WTC11 (cell line): ENCODE results near the gene OR6C6. TPM values are rescaled to one million over a fixed set of nuclear protein-coding genes. Genes with fewer than 3 reads are reported as not detected.

ENCODE experiments used
- ATAC-seq: fragments of 200-7000 bp; cut with Tn5 transposase; 2 replicates; pipeline ENCODE4 v1.10.0; 2021; ENCODE audit warnings: mild to moderate bottlenecking, moderate library complexity
- Bru-seq: library from RNA; stranded (reverse); fragments of 400-500 nt; gene quantifications from one replicate; lab custom pipeline; 2021; lab: Mats Ljungman, UMichigan
- CTCF ChIA-PET: fragments of 300-600 bp; sonication (Branson Sonifier 250); formaldehyde crosslinking; loops from one replicate; lab custom pipeline; 2021; ENCODE audit warnings: antibody characterized with exemption; lab: Charles Lee
- POLR2A ChIA-PET: fragments of 350-600 bp; sonication (Branson Sonifier 250); formaldehyde crosslinking; loops from one replicate; lab custom pipeline; 2021; ENCODE audit warnings: antibody characterized with exemption; lab: Charles Lee
- DNase-seq: peaks from one replicate; pipeline ENCODE4 v3.0.0; 2021; ENCODE audit warnings: low spot score
- H3K27ac Mint-ChIP-seq: 2 replicates; pipeline ENCODE4 v1.8.0; 2021; ENCODE audit warnings: mixed read lengths
- H3K27me3 Mint-ChIP-seq: 2 replicates; pipeline ENCODE4 v1.8.0; 2021; ENCODE audit warnings: low read depth, mild to moderate bottlenecking, moderate library complexity, mixed read lengths
- H3K36me3 Mint-ChIP-seq: 2 replicates; pipeline ENCODE4 v1.8.0; 2021; ENCODE audit warnings: mixed read lengths
- H3K4me1 Mint-ChIP-seq: 2 replicates; pipeline ENCODE4 v1.8.0; 2022; ENCODE audit warnings: mixed read lengths
- H3K4me3 Mint-ChIP-seq: 2 replicates; pipeline ENCODE4 v1.8.0; 2021; ENCODE audit warnings: mild to moderate bottlenecking, moderate library complexity, mixed read lengths
- H3K9me3 Mint-ChIP-seq: 2 replicates; pipeline ENCODE4 v1.8.0; 2021; ENCODE audit warnings: mixed read lengths
- AFF4 ChIP-seq: sonication (generic); formaldehyde crosslinking; IDR thresholded peaks from 2 replicates; pipeline ENCODE4 v1.8.1; 2023; ENCODE audit warnings: mild to moderate bottlenecking, missing genetic modification reagents, borderline replicate concordance
- AR ChIP-seq: fragments of 250-450 bp; sonication (Bioruptor Pico); IDR thresholded peaks from 2 replicates; pipeline ENCODE4 v1.9.0; 2021; ENCODE audit warnings: mild to moderate bottlenecking
- ATF1 ChIP-seq: sonication (generic); formaldehyde crosslinking; IDR thresholded peaks from 2 replicates; pipeline ENCODE4 v1.8.1; 2023; ENCODE audit warnings: mild to moderate bottlenecking, moderate library complexity, missing genetic modification reagents
- CBFB ChIP-seq: sonication (generic); formaldehyde crosslinking; IDR thresholded peaks from 2 replicates; pipeline ENCODE4 v1.8.1; 2022; ENCODE audit warnings: mild to moderate bottlenecking, low read depth, missing genetic modification reagents
- ERG ChIP-seq: fragments of 250-450 bp; sonication (Bioruptor Pico); IDR thresholded peaks from 2 replicates; pipeline ENCODE4 v1.8.0; 2021; ENCODE audit warnings: mild to moderate bottlenecking
- IRF2 ChIP-seq: sonication (generic); formaldehyde crosslinking; IDR thresholded peaks from 2 replicates; pipeline ENCODE4 v1.8.0; 2022; ENCODE audit warnings: low read depth, missing genetic modification reagents, borderline replicate concordance
- MXD4 ChIP-seq: fragments of 250-450 bp; sonication (Bioruptor Pico); IDR thresholded peaks from 2 replicates; pipeline ENCODE4 v1.8.0; 2021; ENCODE audit warnings: mild to moderate bottlenecking, moderate library complexity, borderline replicate concordance
- MYBL2 ChIP-seq: sonication (generic); formaldehyde crosslinking; IDR thresholded peaks from 2 replicates; pipeline ENCODE4 v1.8.1; 2023; ENCODE audit warnings: mild to moderate bottlenecking, moderate library complexity, missing genetic modification reagents
- NFATC4 ChIP-seq: fragments of 250-450 bp; sonication (Bioruptor Pico); IDR thresholded peaks from 2 replicates; pipeline ENCODE4 v1.9.0; 2021; ENCODE audit warnings: mild to moderate bottlenecking
- NR1H2 ChIP-seq: sonication (generic); formaldehyde crosslinking; IDR thresholded peaks from 2 replicates; pipeline ENCODE4 v1.9.0; 2021; ENCODE audit warnings: mild to moderate bottlenecking, moderate library complexity, missing genetic modification reagents
- NR2C2 ChIP-seq: sonication (generic); formaldehyde crosslinking; IDR thresholded peaks from 2 replicates; pipeline ENCODE4 v1.8.0; 2022; ENCODE audit warnings: mild to moderate bottlenecking, missing genetic modification reagents
- PREB ChIP-seq: sonication (generic); formaldehyde crosslinking; IDR thresholded peaks from 2 replicates; pipeline ENCODE4 v1.8.1; 2022; ENCODE audit warnings: mild to moderate bottlenecking, missing genetic modification reagents, moderate library complexity, borderline replicate concordance
- RORB ChIP-seq: fragments of 250-450 bp; sonication (Bioruptor Pico); IDR thresholded peaks from 2 replicates; pipeline ENCODE4 v1.9.0; 2021; ENCODE audit warnings: mild to moderate bottlenecking
- SMAD4 ChIP-seq: sonication (generic); formaldehyde crosslinking; IDR thresholded peaks from 2 replicates; pipeline ENCODE4 v1.8.0; 2022; ENCODE audit warnings: mild to moderate bottlenecking, missing genetic modification reagents
- TP53 ChIP-seq: sonication (generic); formaldehyde crosslinking; IDR thresholded peaks from 2 replicates; pipeline ENCODE4 v1.8.1; 2023; ENCODE audit warnings: mild to moderate bottlenecking, missing genetic modification reagents
- ZBTB21 ChIP-seq: sonication (generic); formaldehyde crosslinking; IDR thresholded peaks from 2 replicates; pipeline ENCODE4 v1.8.1; 2023; ENCODE audit warnings: mild to moderate bottlenecking, missing genetic modification reagents, borderline replicate concordance
- ZBTB43 ChIP-seq: sonication (generic); formaldehyde crosslinking; IDR thresholded peaks from 2 replicates; pipeline ENCODE4 v1.8.1; 2023; ENCODE audit warnings: mild to moderate bottlenecking, missing genetic modification reagents
- ZNF121 ChIP-seq: sonication (generic); formaldehyde crosslinking; IDR thresholded peaks from 2 replicates; pipeline ENCODE4 v1.8.0; 2023; ENCODE audit warnings: missing genetic modification reagents
- ZNF138 ChIP-seq: sonication (generic); formaldehyde crosslinking; conservative IDR thresholded peaks from 2 replicates; pipeline ENCODE4 v1.8.1; 2022; ENCODE audit warnings: mild to moderate bottlenecking, moderate library complexity, missing genetic modification reagents
- ZNF423 ChIP-seq: fragments of 250-450 bp; sonication (Bioruptor Pico); IDR thresholded peaks from 2 replicates; pipeline ENCODE4 v2.1.2; 2022; ENCODE audit warnings: mild to moderate bottlenecking, moderate library complexity
- ZSCAN18 ChIP-seq: fragments of 250-450 bp; sonication (Bioruptor Pico); IDR thresholded peaks from 2 replicates; pipeline ENCODE4 v2.1.2; 2022; ENCODE audit warnings: mild to moderate bottlenecking, moderate library complexity
- long read RNA-seq, 3 experiments: library from RNA in 1 of 3; library from capped mRNA in 1 of 3; library from polyadenylated mRNA in 1 of 3; unstranded in 2 of 3; stranded (forward) in 1 of 3; transcript quantifications; one replicate each; pipeline ENCODE4 v2.0.0, GENCODE V29; 2021
- total RNA-seq: library from RNA; stranded (reverse); gene quantifications from 3 replicates; pipeline ENCODE4 v1.2.3, GENCODE V29; 2021

Gene OR6C6
- total RNA-seq (not detected in 3 replicates), Bru-seq, nascent RNA (not detected)
- long read RNA-seq, experiment 1: 0 reads
- long read RNA-seq, experiment 2: 0 reads
- long read RNA-seq, experiment 3: 0 reads

GRCh38 chr12:55296469-55296868 is at the start of gene OR6C6:
Gene OR6C6, minus strand, starts transcription at chr12:55296569. Its CDS starts 1,337 bp downstream, at chr12:55295232.
- POLR2A ChIA-PET: no interaction called here
- Mint-ChIP-seq H3K27ac (no peak within 1 kb of the TSS), H3K9me3 (peaks cover 17% of the 10 kb centered on the region), H3K4me3 (no peak within 1 kb of the TSS), H3K27me3 (no peaks in the 10 kb centered on the region), H3K36me3 (no peaks in the 10 kb centered on the region), H3K4me1 (peaks cover 6% of the 10 kb centered on the region; the same call in 1 of the 2 replicates)
- DNase-seq (no peak), ATAC-seq (no peak)
- TF ChIP-seq AR (no peak), NR2C2 (CRISPR knock-in tag) (no peak), ZNF121 (no peak), PREB (CRISPR knock-in tag) (no peak)
- CTCF ChIA-PET: no interaction called here

- no peak for TF ChIP-seq TP53 (CRISPR knock-in tag)
- no peak for TF ChIP-seq IRF2
- no peak for TF ChIP-seq CBFB (CRISPR knock-in tag)
- DNase-seq (no peak), ATAC-seq (no peak)
- Mint-ChIP-seq H3K27me3 (no peaks in the 10 kb centered on the region; the same call in 1 of the 2 replicates), H3K27ac (no peak overlapping the region), H3K4me3 (no peak overlapping the region), H3K4me1 (peaks cover 12% of the 10 kb centered on the region), H3K36me3 (no peaks in the 10 kb centered on the region), H3K9me3 (no peaks in the 10 kb centered on the region)
- POLR2A ChIA-PET: no interaction called here
- CTCF ChIA-PET: no interaction called here
Measured at GRCh38 chr12:55336002-55336401, 39.6 kb upstream of the OR6C6 start.

GRCh38 chr12:55330446-55330845 is 34.1 kb upstream of the OR6C6 start, which contains the start of gene OR6C3:
Gene OR6C3, plus strand, starts transcription at chr12:55330746. Its CDS starts 955 bp downstream, at chr12:55331701.
- no peak within 1 kb of the TSS for H3K4me3 Mint-ChIP-seq
- peaks cover 3% of the 10 kb centered on the region for H3K9me3 Mint-ChIP-seq
- H3K27me3 Mint-ChIP-seq: no peaks in the 10 kb centered on the region; the same call in 1 of the 2 replicates
- POLR2A ChIA-PET: no interaction called here
- H3K27ac Mint-ChIP-seq: no peak within 1 kb of the TSS
- CTCF ChIA-PET: no interaction called here
- ATAC-seq (no peak), DNase-seq (no peak)
- H3K36me3 Mint-ChIP-seq: no peaks in the 10 kb centered on the region
- H3K4me1 Mint-ChIP-seq: peaks cover 15% of the 10 kb centered on the region
- TF ChIP-seq ATF1 (CRISPR knock-in tag): no peak
- no peak for TF ChIP-seq ZBTB21 (CRISPR knock-in tag)
- TF ChIP-seq ZSCAN18 (CRISPR knock-in tag): no peak
- no peak for TF ChIP-seq ZNF423 (CRISPR knock-in tag)
- no peak for TF ChIP-seq NR1H2 (CRISPR knock-in tag)
- no peak for TF ChIP-seq ERG (CRISPR knock-in tag)
- no peak for TF ChIP-seq RORB (CRISPR knock-in tag)
- TF ChIP-seq MXD4 (CRISPR knock-in tag): no peak
- no peak for TF ChIP-seq ZNF138 (CRISPR knock-in tag)
- no peak for TF ChIP-seq MYBL2 (CRISPR knock-in tag)
- TF ChIP-seq ZBTB43 (CRISPR knock-in tag): no peak
- TF ChIP-seq SMAD4 (CRISPR knock-in tag): no peak
- no peak for TF ChIP-seq AFF4 (CRISPR knock-in tag)
- no peak for TF ChIP-seq NFATC4
